KOPT-K1 (cell line): ENCODE data around the gene NRAS.
"Not testable (repeated sequence)": the region's sequence is repeated elsewhere in the genome, so short reads cannot be mapped to it uniquely, and the experiment has no call there.

ENCODE experiments used
- H3K27ac ChIP-seq: fragments of 200-600 bp; sonication (generic); 2 replicates; pipeline ENCODE4 v1.5.1; 2016; ENCODE audit warnings: antibody characterized with exemption, mild to moderate bottlenecking, low read depth, low read length; ENCODE audit not compliant: poor library complexity, severe bottlenecking
- H3K36me3 ChIP-seq: fragments of 200-600 bp; sonication (generic); 2 replicates; pipeline ENCODE4 v1.5.1; 2017; ENCODE audit warnings: antibody characterized with exemption, mild to moderate bottlenecking, low read length, moderate library complexity; ENCODE audit not compliant: insufficient read depth
- H3K9me3 ChIP-seq: fragments of 200-600 bp; sonication (generic); 2 replicates; pipeline ENCODE4 v1.5.1; 2017; ENCODE audit warnings: antibody characterized with exemption, low read length, mild to moderate bottlenecking; ENCODE audit not compliant: insufficient read depth, poor library complexity, severe bottlenecking

NRAS gene

GRCh38 chr1:114716304-114717170, at the start of gene NRAS:
TSS of gene NRAS (minus strand) at chr1:114716771. CDS start at chr1:114716160, 611 bp downstream.
- Histone ChIP-seq H3K9me3 (no peaks in the 10 kb centered on the region), H3K36me3 (peaks cover 78% of the 10 kb centered on the region), H3K27ac (peak within 1 kb of the TSS; percentile 88)

GRCh38 chr1:114764689-114765088, 48.1 kb upstream of the NRAS start:
- H3K27ac ChIP-seq, result no peak overlapping the region
- H3K9me3 ChIP-seq, result no peaks in the 10 kb centered on the region

GRCh38 chr1:114758256-114758832, 41.8 kb upstream of the NRAS start:
- Histone ChIP-seq H3K36me3 (peaks cover 12% of the 10 kb centered on the region), H3K9me3 (no peaks in the 10 kb centered on the region), H3K27ac (peak overlapping the region; percentile 99)

More at GRCh38 chr1:114764689-114765088, 48.1 kb upstream of the NRAS start:
- peaks cover 5% of the 10 kb centered on the region; the same call in 1 of the 2 replicates for H3K36me3 ChIP-seq

- peak within 1 kb of the TSS; percentile 99 for H3K27ac ChIP-seq
- H3K9me3 ChIP-seq, result no peaks in the 10 kb centered on the region
- peaks cover 13% of the 10 kb centered on the region for H3K36me3 ChIP-seq
These were observed 41.1 kb upstream of the NRAS start, which contains the start of gene CSDE1 for GRCh38 chr1:114757455-114758255. TSS of gene CSDE1 (minus strand) at chr1:114757984. CDS start at chr1:114739890, 18,094 bp downstream.

GRCh38 chr1:114756949-114757454, 40.4 kb upstream of the NRAS start:
- peaks cover 17% of the 10 kb centered on the region for H3K36me3 ChIP-seq
- H3K9me3 ChIP-seq, result no peaks in the 10 kb centered on the region
- peak overlapping the region; percentile 99 for H3K27ac ChIP-seq

- H3K36me3 ChIP-seq, result peaks cover 19% of the 10 kb centered on the region
- H3K9me3 ChIP-seq, result no peaks in the 10 kb centered on the region
- H3K27ac ChIP-seq, result peak overlapping the region; percentile 99
These were observed 39.7 kb upstream of the NRAS start for GRCh38 chr1:114756009-114756892.

GRCh38 chr1:114755006-114755931, 38.7 kb upstream of the NRAS start:
- peaks cover 29% of the 10 kb centered on the region for H3K36me3 ChIP-seq
- H3K9me3 ChIP-seq, result no peaks in the 10 kb centered on the region
- H3K27ac ChIP-seq, result peak overlapping the region; percentile 99

GRCh38 chr1:114753702-114754101, 37.1 kb upstream of the NRAS start:
- peaks cover 44% of the 10 kb centered on the region for H3K36me3 ChIP-seq
- not testable (repeated sequence) for H3K27ac ChIP-seq, H3K9me3 ChIP-seq

- no peaks in the 10 kb centered on the region for H3K9me3 ChIP-seq
- H3K27ac ChIP-seq, result no peak overlapping the region
- peaks cover 50% of the 10 kb centered on the region for H3K36me3 ChIP-seq
These were observed 36.6 kb upstream of the NRAS start for GRCh38 chr1:114753143-114753542.

GRCh38 chr1:114750780-114751179, 34.2 kb upstream of the NRAS start:
- Histone ChIP-seq H3K36me3 (peaks cover 71% of the 10 kb centered on the region), H3K27ac (no peak overlapping the region)

GRCh38 chr1:114749835-114750234, 33.3 kb upstream of the NRAS start:
- no peaks in the 10 kb centered on the region for H3K9me3 ChIP-seq
- peaks cover 71% of the 10 kb centered on the region for H3K36me3 ChIP-seq
- no peak overlapping the region for H3K27ac ChIP-seq

More at GRCh38 chr1:114750780-114751179, 34.2 kb upstream of the NRAS start:
- H3K9me3 ChIP-seq, result no peaks in the 10 kb centered on the region

GRCh38 chr1:114746450-114747121, 30.0 kb upstream of the NRAS start:
- no peaks in the 10 kb centered on the region for H3K9me3 ChIP-seq
- H3K27ac ChIP-seq, result no peak overlapping the region
- H3K36me3 ChIP-seq, result peaks cover 98% of the 10 kb centered on the region

- Histone ChIP-seq H3K27ac (no peak overlapping the region), H3K36me3 (peaks cover 100% of the 10 kb centered on the region), H3K9me3 (no peaks in the 10 kb centered on the region)
These were observed 28.7 kb upstream of the NRAS start for GRCh38 chr1:114745291-114745690.
